ENCODE results near the gene ATG13.

The ATG13 gene

DNA sequence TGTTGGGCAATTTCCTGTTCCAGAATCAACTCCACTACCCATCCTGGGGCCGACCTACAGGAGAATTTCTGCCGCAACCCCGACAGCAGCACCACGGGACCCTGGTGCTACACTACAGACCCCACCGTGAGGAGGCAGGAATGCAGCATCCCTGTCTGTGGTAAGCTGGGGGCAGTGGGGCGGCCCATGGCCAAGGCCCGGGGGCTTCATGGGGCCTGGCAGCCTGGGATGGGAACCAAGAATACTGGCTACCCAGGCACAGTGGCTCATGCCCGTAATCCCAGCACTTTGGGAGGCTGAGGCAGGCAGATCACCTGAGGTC, 106.0 kb downstream of the ATG13 start:
- Histone ChIP-seq H2BK120ac (ENCODE audit: low read depth, low read length) (no peak overlapping the region), H3K4me1 (ENCODE audit: control insufficient read depth, low read depth, low read length) (no peaks in the 10 kb centered on the region), H2AK5ac (ENCODE audit: low read length) (no peak overlapping the region), H3K27ac (ENCODE audit: low read depth, low read length) (no peak overlapping the region), H4K8ac (ENCODE audit: low read depth, low read length) (no peak overlapping the region), H3K36me3 (ENCODE audit: control insufficient read depth, insufficient read depth, low read length) (no peaks in the 10 kb centered on the region), H2BK15ac (replicated peaks; ENCODE audit: low read depth) (no peak overlapping the region), H3K27me3 (ENCODE audit: insufficient read depth, low read length, poor library complexity) (no peaks in the 10 kb centered on the region), H3K56ac (ENCODE audit: low read length) (no peak overlapping the region), H3K23ac (ENCODE audit: low read length) (no peak overlapping the region), H3K18ac (ENCODE audit: low read length) (no peak overlapping the region), H3K4ac (ENCODE audit: low read depth, low read length) (no peak overlapping the region), H2BK5ac (ENCODE audit: low read length) (no peak overlapping the region), H3K4me2 (ENCODE audit: low read length) (no peak overlapping the region), H3K9ac (ENCODE audit: low read length) (no peak overlapping the region), H4K5ac (ENCODE audit: low read length) (no peak overlapping the region), H3K79me1 (ENCODE audit: low read length) (no peaks in the 10 kb centered on the region), H3K4me3 (ENCODE audit: low read length) (no peak overlapping the region), H3K79me2 (ENCODE audit: control insufficient read depth, insufficient read depth, low read length) (no peaks in the 10 kb centered on the region)
- DNase-seq, result no peak
- no CpG with 5 or more reads among the region's 8 CpGs for WGBS (ENCODE audit: extremely low coverage, insufficient coverage, low lambda C conversion rate)

DNA sequence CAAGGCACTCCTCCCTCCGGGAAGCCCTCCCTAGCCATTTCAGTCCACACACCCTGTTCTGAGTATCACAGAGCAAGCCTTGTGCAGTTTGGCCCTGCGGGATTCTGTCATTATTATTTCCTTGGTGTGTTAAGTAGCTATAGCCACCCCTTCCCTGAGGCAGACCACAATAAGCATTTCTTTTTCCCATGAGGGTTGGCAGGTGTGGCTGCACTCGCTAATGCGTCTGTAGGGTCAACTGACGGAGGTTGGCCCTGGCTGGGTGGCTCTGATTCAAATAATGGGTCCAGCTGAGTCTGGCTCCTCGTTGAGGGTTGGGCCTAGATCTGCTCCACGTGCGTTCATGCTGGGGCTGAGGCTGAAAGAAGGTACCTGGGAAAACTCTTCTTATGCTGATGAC, 106.7 kb downstream of the ATG13 start:
- no peak overlapping the region for H2BK120ac ChIP-seq (ENCODE audit: low read depth, low read length)
- H3K23ac ChIP-seq (ENCODE audit: low read length), result no peak overlapping the region
- H4K5ac ChIP-seq (ENCODE audit: low read length), result no peak overlapping the region
- no peaks in the 10 kb centered on the region for H3K79me2 ChIP-seq (ENCODE audit: control insufficient read depth, insufficient read depth, low read length)
- H3K27ac ChIP-seq (ENCODE audit: low read depth, low read length), result no peak overlapping the region
- H2AK5ac ChIP-seq (ENCODE audit: low read length), result no peak overlapping the region
- WGBS (ENCODE audit: extremely low coverage, insufficient coverage, low lambda C conversion rate), result no CpG with 5 or more reads among the region's 8 CpGs
- H3K79me1 ChIP-seq (ENCODE audit: low read length), result no peaks in the 10 kb centered on the region
- H4K8ac ChIP-seq (ENCODE audit: low read depth, low read length), result no peak overlapping the region
- DNase-seq, result no peak
- no peak overlapping the region for H2BK5ac ChIP-seq (ENCODE audit: low read length)
- no peaks in the 10 kb centered on the region for H3K4me1 ChIP-seq (ENCODE audit: control insufficient read depth, low read depth, low read length)
- H3K36me3 ChIP-seq (ENCODE audit: control insufficient read depth, insufficient read depth, low read length), result no peaks in the 10 kb centered on the region
- no peak overlapping the region for H3K56ac ChIP-seq (ENCODE audit: low read length)
- no peak overlapping the region for H3K4ac ChIP-seq (ENCODE audit: low read depth, low read length)
- H3K18ac ChIP-seq (ENCODE audit: low read length), result no peak overlapping the region
- H2BK15ac ChIP-seq (replicated peaks; ENCODE audit: low read depth), result no peak overlapping the region
- H3K27me3 ChIP-seq (ENCODE audit: insufficient read depth, low read length, poor library complexity), result no peaks in the 10 kb centered on the region
- no peak overlapping the region for H3K4me3 ChIP-seq (ENCODE audit: low read length)
- no peak overlapping the region for H3K9ac ChIP-seq (ENCODE audit: low read length)
- H3K4me2 ChIP-seq (ENCODE audit: low read length), result no peak overlapping the region

All from mesendoderm (in vitro differentiated cells).